IMR-90 (cell line): ENCODE measurements around the gene SYPL2. TPM values are rescaled to one million over a fixed set of nuclear protein-coding genes. Genes with fewer than 3 reads are reported as not detected.

Experiments
- ATAC-seq: fragments of 200-7000 bp; cut with Tn5 transposase; 2 replicates; pipeline ENCODE4 v1.9.1; 2020; ENCODE audit warnings: low read depth, mild to moderate bottlenecking, moderate library complexity
- BruUV-seq: library from RNA; stranded (reverse); fragments of 400-500 nt; replicated peaks from 2 replicates; lab custom pipeline; 2021; lab: Mats Ljungman, UMichigan
- CTCF ChIA-PET: fragments of 300-600 bp; formaldehyde crosslinking; extraction: SDS; loops from one replicate; lab custom pipeline; 2021; ENCODE audit warnings: antibody characterized with exemption; lab: Yijun Ruan, JAX
- POLR2A ChIA-PET: fragments of 300-600 bp; sonication (Branson Sonifier 250); formaldehyde crosslinking; loops from one replicate; lab custom pipeline; 2022; ENCODE audit warnings: antibody characterized with exemption; ENCODE audit not compliant: unreplicated experiment; lab: Charles Lee
- DNase-seq: peaks from one replicate; pipeline ENCODE4 v3.0.0; 2013
- H2AFZ ChIP-seq: replicated peaks from 2 replicates; pipeline ENCODE3; 2013; ENCODE audit warnings: low read length, mild to moderate bottlenecking; ENCODE audit not compliant: poor library complexity
- H2AK5ac ChIP-seq: 2 replicates; pipeline ENCODE4 v1.6.1; 2013; ENCODE audit warnings: low read depth, low read length, inconsistent platforms
- H2AK9ac ChIP-seq: replicated peaks from 2 replicates; pipeline ENCODE3; 2013; ENCODE audit warnings: mild to moderate bottlenecking, low read depth, low read length, moderate library complexity; ENCODE audit not compliant: poor library complexity
- H2BK120ac ChIP-seq: 2 replicates; pipeline ENCODE4 v1.6.1; 2013; ENCODE audit warnings: low read depth, low read length, inconsistent platforms
- H2BK15ac ChIP-seq: 3 replicates; pipeline ENCODE4 v1.6.1; 2013; ENCODE audit warnings: low read depth, low read length, inconsistent platforms
- H2BK20ac ChIP-seq: 2 replicates; pipeline ENCODE4 v1.6.1; 2013; ENCODE audit warnings: low read depth, mild to moderate bottlenecking, inconsistent platforms, low read length, moderate library complexity
- H2BK5ac ChIP-seq: 2 replicates; pipeline ENCODE4 v1.6.1; 2013; ENCODE audit warnings: mild to moderate bottlenecking, low read depth, low read length, inconsistent platforms; ENCODE audit not compliant: poor library complexity, severe bottlenecking
- H3K14ac ChIP-seq: replicated peaks from 2 replicates; pipeline ENCODE4 v1.6.1; 2013; ENCODE audit warnings: low read depth, low read length, inconsistent platforms
- H3K18ac ChIP-seq: 2 replicates; pipeline ENCODE4 v1.6.1; 2013; ENCODE audit warnings: low read depth, low read length, control low read depth
- H3K23ac ChIP-seq: 2 replicates; pipeline ENCODE4 v1.6.1; 2013; ENCODE audit warnings: low read depth, low read length, inconsistent platforms
- H3K27ac ChIP-seq: 2 replicates; pipeline ENCODE4 v1.5.1; 2013; ENCODE audit warnings: mild to moderate bottlenecking, control low read depth, low read length; ENCODE audit not compliant: insufficient read depth
- H3K27me3 ChIP-seq: 2 replicates; pipeline ENCODE4 v1.6.1; 2013; ENCODE audit warnings: low read length; ENCODE audit not compliant: control insufficient read depth, insufficient read depth
- H3K36me3 ChIP-seq: 2 replicates; pipeline ENCODE4 v1.6.1; 2013; ENCODE audit warnings: low read length, mixed read lengths; ENCODE audit not compliant: control insufficient read depth, insufficient read depth
- H3K4ac ChIP-seq: 2 replicates; pipeline ENCODE4 v1.6.1; 2013; ENCODE audit warnings: low read depth, low read length, inconsistent platforms
- H3K4me1 ChIP-seq: 2 replicates; pipeline ENCODE4 v1.6.1; 2013; ENCODE audit warnings: low read length, mixed read lengths; ENCODE audit not compliant: control insufficient read depth, insufficient read depth
- H3K4me2 ChIP-seq: 2 replicates; pipeline ENCODE4 v1.6.1; 2013; ENCODE audit warnings: low read depth, mild to moderate bottlenecking, control low read depth, low read length, moderate library complexity
- H3K4me3 ChIP-seq: 2 replicates; pipeline ENCODE4 v1.5.1; 2013; ENCODE audit warnings: low read depth, mild to moderate bottlenecking, control low read depth, low read length, moderate library complexity; ENCODE audit not compliant: insufficient read depth
- H3K56ac ChIP-seq: 2 replicates; pipeline ENCODE4 v1.6.1; 2013; ENCODE audit warnings: low read length, inconsistent platforms; ENCODE audit not compliant: insufficient read depth; ENCODE audit errors: extremely low read depth
- H3K79me1 ChIP-seq, 2 experiments: 2 replicates each; pipeline ENCODE4 v1.6.1; 2013; ENCODE audit warnings: low read length in 2 of 2, inconsistent platforms in 1 of 2, low read depth in 1 of 2
- H3K9ac ChIP-seq: 2 replicates; pipeline ENCODE4 v1.6.1; 2013; ENCODE audit warnings: low read depth, low read length, control low read depth
- H3K9me1 ChIP-seq: 2 replicates; pipeline ENCODE4 v1.6.1; 2013; ENCODE audit warnings: low read length, inconsistent platforms; ENCODE audit not compliant: insufficient read depth
- H3K9me3 ChIP-seq: 2 replicates; pipeline ENCODE4 v1.6.1; 2013; ENCODE audit warnings: low read length; ENCODE audit not compliant: control insufficient read depth, insufficient read depth
- H4K20me1 ChIP-seq: 2 replicates; pipeline ENCODE4 v1.6.1; 2013; ENCODE audit warnings: low read length, inconsistent platforms; ENCODE audit not compliant: insufficient read depth
- H4K5ac ChIP-seq: 2 replicates; pipeline ENCODE4 v1.6.1; 2013; ENCODE audit warnings: mild to moderate bottlenecking, low read depth, low read length, control low read depth
- H4K8ac ChIP-seq, 2 experiments: 2 replicates each; pipeline ENCODE4 v1.6.1; 2013; ENCODE audit warnings: low read depth in 2 of 2, low read length in 2 of 2, control low read depth in 1 of 2, inconsistent platforms in 1 of 2
- H4K91ac ChIP-seq: 2 replicates; pipeline ENCODE4 v1.6.1; 2013; ENCODE audit warnings: low read depth, low read length, inconsistent platforms; ENCODE audit not compliant: insufficient read depth
- CHD1 ChIP-seq: IDR thresholded peaks from 2 replicates; pipeline ENCODE4 v1.6.1; 2012; ENCODE audit warnings: low read depth, low read length, improper control_type of control experiment
- FOS ChIP-seq: fragments of 150-350 bp; IDR thresholded peaks from 2 replicates; pipeline ENCODE4 v1.6.1; 2016; ENCODE audit warnings: low read depth, low read length
- MAFK ChIP-seq: IDR thresholded peaks from 2 replicates; pipeline ENCODE4 v1.6.1; 2012; ENCODE audit warnings: low read depth, low read length, improper control_type of control experiment
- POLR2A ChIP-seq: IDR thresholded peaks from 2 replicates; pipeline ENCODE4 v1.6.1; 2012; ENCODE audit warnings: mild to moderate bottlenecking, low read depth, low read length
- RFX5 ChIP-seq: IDR thresholded peaks from 2 replicates; pipeline ENCODE4 v1.8.0; 2012; ENCODE audit warnings: low read depth, mild to moderate bottlenecking, low read length, moderate library complexity
- WGBS, 2 experiments: methylation state at CpG; one replicate each; pipeline versions ENCODE4 v1.1.5 to v1.1.7; 2013; ENCODE audit warnings: missing lambda C conversion rate in 2 of 2; ENCODE audit not compliant: insufficient read length in 1 of 2; ENCODE audit errors: extremely low coverage in 2 of 2; 5-methylcytosine and 5-hydroxymethylcytosine counted together
- dilution Hi-C: fragments of 300-500 bp; cut with HindIII; formaldehyde crosslinking; loops from one replicate; pipeline ENCODE4 v1.14.3; 2018; ENCODE audit warnings: low sequenced_read_pairs; ENCODE audit not compliant: unreplicated experiment
- in situ Hi-C: fragments of 300-500 bp; cut with MboI; formaldehyde crosslinking; loops from 3 replicates; pipeline ENCODE4 v1.14.3; 2019; ENCODE audit warnings: low sequenced_read_pairs, inconsistent platforms, mixed read lengths
- intact Hi-C: fragments of 100-400 bp; cut with micrococcal nuclease; formaldehyde crosslinking; loops from 2 replicates; pipeline ENCODE4 v1.10.0; 2022
- polyA plus RNA-seq, 3 experiments: library from polyadenylated mRNA; depleted of rRNA; stranded (reverse); fragments of >200 nt; gene quantifications; 2 replicates each; pipeline ENCODE4 v1.2.3, GENCODE V29; 2012; ENCODE audit warnings: low replicate concordance in 1 of 3
- total RNA-seq: library from RNA; depleted of rRNA; stranded (reverse); fragments of >200 nt; gene quantifications from 2 replicates; pipeline ENCODE4 v1.2.3, GENCODE V29; 2012

SYPL2 gene
- total and polyA plus RNA-seq, 2 of the 4 experiments (the other 2 are of a cell fraction): under 0.01 to 0.65 TPM

- peak; percentile 29 for DNase-seq
Measured at GRCh38 chr1:109516872-109517271, 50.5 kb downstream of the SYPL2 start.

More at GRCh38 chr1:109516872-109517271, 50.5 kb downstream of the SYPL2 start:
- Histone ChIP-seq H3K56ac (no peak overlapping the region), H3K14ac (no peak overlapping the region), H2AK5ac (no peak overlapping the region), H3K4ac (no peak overlapping the region), H4K5ac (no peak overlapping the region), H3K9ac (no peak overlapping the region), H2BK5ac (no peak overlapping the region), H3K4me3 (no peak overlapping the region), H4K8ac (no peak overlapping the region), H2BK15ac (no peak overlapping the region), H3K9me3 (no peaks in the 10 kb centered on the region), H3K18ac (no peak overlapping the region), H3K27me3 (peaks cover 17% of the 10 kb centered on the region), H2AK9ac (no peak overlapping the region), H3K79me1 (no peaks in the 10 kb centered on the region), H3K36me3 (no peaks in the 10 kb centered on the region), H3K27ac (no peak overlapping the region), H3K23ac (no peak overlapping the region), H2BK20ac (no peak overlapping the region), H2AFZ (no peak overlapping the region), H3K9me1 (no peaks in the 10 kb centered on the region), H3K4me1 (peaks cover 5% of the 10 kb centered on the region), H4K91ac (no peak overlapping the region), H2BK120ac (no peak overlapping the region), H4K20me1 (no peaks in the 10 kb centered on the region), H3K4me2 (no peak overlapping the region)
- TF ChIP-seq CHD1: no peak
- no peak for TF ChIP-seq FOS
- TF ChIP-seq MAFK: no peak
- no peak for TF ChIP-seq POLR2A
- no peak for TF ChIP-seq RFX5
- in situ Hi-C loops: no loop called here
- intact Hi-C loops: no loop called here
- BruUV-seq: no TSS peak
- ATAC-seq: peak; percentile 54; the same call in 1 of the 2 replicates
- ChIA-PET CTCF (interaction anchor here (1.9 kb wide), 1 partner anchor 16 kb away, joined by 7 read pairs; no protein-coding TSS in a partner anchor), POLR2A (no interaction called here)
- WGBS, 2 experiments: 53% methylated on average over 2 of the region's 5 CpGs; no CpG with 5 or more reads in 1 of the 2 experiments
- dilution Hi-C loops: no loop called here
